ENCODE data around the gene DEFB125. TPM values are rescaled to one million over a fixed set of nuclear protein-coding genes. Genes with fewer than 3 reads are reported as not detected.

DEFB125 gene
- not detected in 5 replicates for total RNA-seq (2022; extraction: Qiagen RNA extraction; ENCODE audit: low read depth)

GRCh38 chr20:87401-87800, at the start of gene DEFB125:
TSS of gene DEFB125 (plus strand) at chr20:87672. CDS start at chr20:87710, 38 bp downstream.

GRCh38 chr20:142290-142689, 54.8 kb downstream of the DEFB125 start, which contains the start of gene DEFB126:
TSS of gene DEFB126 (plus strand) at chr20:142590. CDS start at chr20:142629, 39 bp downstream.

Other genes starting within 250 kb of the DEFB125 start
- not detected in 5 replicates for gene DEFB126, start 54.9 kb downstream of the DEFB125 start, total RNA-seq (2022; extraction: Qiagen RNA extraction; ENCODE audit: low read depth)
- gene DEFB127, start 69.8 kb downstream of the DEFB125 start, total RNA-seq (2022; extraction: Qiagen RNA extraction; ENCODE audit: low read depth), result not detected in 5 replicates
- gene DEFB128, start 102.0 kb downstream of the DEFB125 start, total RNA-seq (2022; extraction: Qiagen RNA extraction; ENCODE audit: low read depth), result not detected in 5 replicates
- gene DEFB129, start 139.6 kb downstream of the DEFB125 start, total RNA-seq (2022; extraction: Qiagen RNA extraction; ENCODE audit: low read depth), result not detected in 5 replicates
- gene DEFB132, start 170.1 kb downstream of the DEFB125 start, total RNA-seq (2022; extraction: Qiagen RNA extraction; ENCODE audit: low read depth), result not detected in 5 replicates
- 9.4 to 11.3 TPM (median 11.1 TPM) in 5 replicates for gene C20orf96, start 203.1 kb downstream of the DEFB125 start, total RNA-seq (2022; extraction: Qiagen RNA extraction; ENCODE audit: low read depth)
- 18.7 to 23.4 TPM (median 21.2 TPM) in 5 replicates for gene ZCCHC3, start 209.9 kb downstream of the DEFB125 start, total RNA-seq (2022; extraction: Qiagen RNA extraction; ENCODE audit: low read depth)
- 20.0 to 29.3 TPM (median 24.2 TPM) in 5 replicates for gene SOX12, start 237.9 kb downstream of the DEFB125 start, total RNA-seq (2022; extraction: Qiagen RNA extraction; ENCODE audit: low read depth)